NCI-H1105 (cell line): Measurements from ENCODE around the gene PAPPA.

Source experiments
- DNase-seq: peaks from one replicate; lab custom pipeline; 2025; lab: John Stamatoyannopoulos, UW

Gene PAPPA

GRCh38 chr9:116420993-116421538 is 267.5 kb downstream of the PAPPA start:
- no peak for DNase-seq

GRCh38 chr9:116422119-116422979 is 268.8 kb downstream of the PAPPA start:
- no peak for DNase-seq

GRCh38 chr9:116423149-116423548 is 269.6 kb downstream of the PAPPA start:
- DNase-seq: no peak

- no peak for DNase-seq
These were observed 271.7 kb downstream of the PAPPA start for GRCh38 chr9:116425244-116425643.

- no peak for DNase-seq
These were observed 277.3 kb downstream of the PAPPA start for GRCh38 chr9:116430849-116431248.

GRCh38 chr9:116432051-116432450 is 278.5 kb downstream of the PAPPA start:
- no peak for DNase-seq

GRCh38 chr9:116434314-116434713 is 280.7 kb downstream of the PAPPA start:
- no peak for DNase-seq

- no peak for DNase-seq
These were observed 282.1 kb downstream of the PAPPA start for GRCh38 chr9:116435706-116436105.

GRCh38 chr9:116436121-116436520 is 282.5 kb downstream of the PAPPA start:
- no peak for DNase-seq

- no peak for DNase-seq
These were observed 284.1 kb downstream of the PAPPA start for GRCh38 chr9:116437411-116438370.

GRCh38 chr9:116442528-116442927 is 288.9 kb downstream of the PAPPA start:
- no peak for DNase-seq

GRCh38 chr9:116447934-116448333 is 294.3 kb downstream of the PAPPA start:
- no peak for DNase-seq

GRCh38 chr9:116448431-116448830 is 294.8 kb downstream of the PAPPA start:
- no peak for DNase-seq

- no peak for DNase-seq
These were observed 296.4 kb downstream of the PAPPA start for GRCh38 chr9:116449949-116450348.

- DNase-seq: no peak
These were observed 297.0 kb downstream of the PAPPA start for GRCh38 chr9:116450378-116451139.

GRCh38 chr9:116451500-116452115 is 298.0 kb downstream of the PAPPA start:
- no peak for DNase-seq
